Left forelimb (tissue), 1 donor: ENCODE data around the gene TIMD4.
"Not testable (repeated sequence)": the region's sequence is repeated elsewhere in the genome, so short reads cannot be mapped to it uniquely, and the experiment has no call there.

ENCODE experiments used
- DNase-seq: peaks from one replicate; pipeline ENCODE4 v3.0.0-alpha.2; 2018; ENCODE audit warnings: low spot score

TIMD4 gene

GRCh38 chr5:156963125-156963524 lies at the start of gene TIMD4:
TIMD4 (minus strand) TSS chr5:156963226; CDS start chr5:156963198, 28 bp downstream.
- no peak for DNase-seq

- no peak for DNase-seq
These were observed 43.2 kb upstream of the TIMD4 start for GRCh38 chr5:157006262-157006661.

GRCh38 chr5:157004893-157005551 lies 42.0 kb upstream of the TIMD4 start:
- no peak for DNase-seq

GRCh38 chr5:156991714-156992113 lies 28.7 kb upstream of the TIMD4 start:
- DNase-seq: no peak

- DNase-seq: no peak
These were observed 21.0 kb upstream of the TIMD4 start for GRCh38 chr5:156984064-156984463.

- no peak for DNase-seq
These were observed 18.5 kb upstream of the TIMD4 start for GRCh38 chr5:156981481-156981880.

GRCh38 chr5:156974328-156974727 lies 11.3 kb upstream of the TIMD4 start:
- no peak for DNase-seq

- DNase-seq: no peak
These were observed 9.0 kb upstream of the TIMD4 start for GRCh38 chr5:156971848-156972525.

- DNase-seq: no peak
These were observed 8.4 kb upstream of the TIMD4 start for GRCh38 chr5:156971415-156971814.

GRCh38 chr5:156967386-156967785 lies 4.4 kb upstream of the TIMD4 start:
- not testable (repeated sequence) for DNase-seq

GRCh38 chr5:156956321-156956720 lies 6.7 kb downstream of the TIMD4 start:
- no peak for DNase-seq

GRCh38 chr5:156951359-156951758 lies 11.7 kb downstream of the TIMD4 start:
- DNase-seq: no peak

- no peak for DNase-seq
These were observed 12.3 kb downstream of the TIMD4 start for GRCh38 chr5:156950716-156951115.

- no peak for DNase-seq
These were observed 13.6 kb downstream of the TIMD4 start for GRCh38 chr5:156949424-156949823.

GRCh38 chr5:156947925-156948324 lies 15.1 kb downstream of the TIMD4 start:
- DNase-seq: no peak

GRCh38 chr5:156942064-156942463 lies 21.0 kb downstream of the TIMD4 start:
- no peak for DNase-seq

- DNase-seq: not testable (repeated sequence)
These were observed 22.6 kb downstream of the TIMD4 start for GRCh38 chr5:156940462-156940861.

GRCh38 chr5:156936972-156937371 lies 26.1 kb downstream of the TIMD4 start:
- no peak for DNase-seq

- no peak for DNase-seq
These were observed 28.4 kb downstream of the TIMD4 start for GRCh38 chr5:156934450-156935211.

GRCh38 chr5:156929366-156929948 lies 33.6 kb downstream of the TIMD4 start:
- DNase-seq: no peak

- no peak for DNase-seq
These were observed 35.5 kb downstream of the TIMD4 start for GRCh38 chr5:156927545-156927944.

GRCh38 chr5:156925767-156926166 lies 37.3 kb downstream of the TIMD4 start:
- DNase-seq: not testable (repeated sequence)
